Measurements from ENCODE around the gene LSG1.

DNA sequence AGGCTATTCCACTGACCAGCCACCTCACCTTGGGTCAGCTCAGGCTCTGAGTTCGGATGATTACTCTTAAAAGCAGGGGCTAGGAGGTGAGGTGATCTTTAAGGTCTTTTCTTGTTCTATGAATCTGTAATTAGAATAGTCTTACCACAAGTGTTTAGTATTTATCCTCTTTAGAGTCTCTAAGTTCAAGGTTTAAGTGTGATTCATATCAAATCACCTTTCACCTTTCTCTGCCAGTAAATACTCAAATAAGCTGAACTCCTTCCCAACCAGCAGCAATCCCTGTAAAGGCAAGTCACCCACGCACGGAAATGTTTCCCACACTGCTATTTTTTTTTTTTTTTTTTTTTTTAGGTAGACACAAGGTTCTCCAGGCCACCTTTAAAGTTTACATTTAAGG lies 24.2 kb downstream of the LSG1 start:
- no peak for TF ChIP-seq GATA2 (IDR thresholded peaks at IDR 0.05; ENCODE audit: low read depth, low read length)
- no peak for TF ChIP-seq GATA3 (IDR thresholded peaks at IDR 0.05; ENCODE audit: low read depth, low read length)
